GM18519 (cell line): Measurements from ENCODE around the gene ERG28.
"Not testable (repeated sequence)": the region's sequence is repeated elsewhere in the genome, so short reads cannot be mapped to it uniquely, and the experiment has no call there.

ENCODE experiments used
- ATAC-seq: cut with Tn5 transposase; IDR thresholded peaks from one replicate; pipeline ENCODE4 v1.9.1; 2021; ENCODE audit warnings: mild to moderate bottlenecking, moderate library complexity; ENCODE audit not compliant: unreplicated experiment, low FRiP score

Gene ERG28

GRCh38 chr14:75627406-75627805, 33.3 kb downstream of the ERG28 start:
- no peak for ATAC-seq

GRCh38 chr14:75626863-75627262, 33.8 kb downstream of the ERG28 start:
- no peak for ATAC-seq

- ATAC-seq, result no peak
Observed at GRCh38 chr14:75626396-75626795, 34.3 kb downstream of the ERG28 start.

DNA sequence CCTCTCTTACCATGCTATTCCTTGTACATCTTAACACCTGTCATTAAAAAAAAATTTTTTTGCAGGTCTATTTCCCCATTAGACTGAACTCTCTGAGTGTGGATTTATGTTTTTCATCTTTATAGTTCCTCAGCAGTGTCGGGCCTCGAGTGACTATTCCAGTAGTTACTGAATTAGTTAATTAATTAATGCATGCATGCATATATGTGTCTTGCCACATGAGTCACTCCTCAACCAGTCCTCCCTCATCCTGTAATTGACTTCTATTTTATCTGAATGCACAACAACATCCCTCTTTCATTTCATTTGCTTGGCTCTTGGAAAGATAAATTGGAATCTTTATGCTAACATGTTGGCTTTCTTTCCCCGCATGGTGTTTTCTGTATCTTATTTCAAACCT, 35.6 kb downstream of the ERG28 start:
- ATAC-seq, result no peak

DNA sequence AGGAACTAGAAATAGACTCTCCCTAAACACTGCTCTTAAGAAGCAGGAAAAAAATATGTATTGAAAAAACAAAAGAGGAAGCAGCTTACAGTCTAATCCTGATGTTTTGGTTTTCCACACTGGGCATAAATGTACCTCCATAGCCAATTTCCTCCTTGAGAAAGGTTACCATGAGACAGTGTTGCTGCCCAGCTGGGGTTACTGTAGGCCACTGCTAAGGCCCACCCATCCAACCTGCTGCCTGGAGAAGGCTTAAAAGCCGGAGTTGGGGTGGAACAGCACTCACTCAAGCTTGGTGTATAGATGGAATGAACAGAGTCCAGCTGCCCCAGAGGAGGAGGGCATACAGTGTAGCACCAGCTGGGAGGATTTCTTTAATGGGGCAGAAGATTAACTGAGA, 41.1 kb downstream of the ERG28 start:
- ATAC-seq, result no peak

- no peak for ATAC-seq
Observed at GRCh38 chr14:75615200-75615599, 45.5 kb downstream of the ERG28 start.

DNA sequence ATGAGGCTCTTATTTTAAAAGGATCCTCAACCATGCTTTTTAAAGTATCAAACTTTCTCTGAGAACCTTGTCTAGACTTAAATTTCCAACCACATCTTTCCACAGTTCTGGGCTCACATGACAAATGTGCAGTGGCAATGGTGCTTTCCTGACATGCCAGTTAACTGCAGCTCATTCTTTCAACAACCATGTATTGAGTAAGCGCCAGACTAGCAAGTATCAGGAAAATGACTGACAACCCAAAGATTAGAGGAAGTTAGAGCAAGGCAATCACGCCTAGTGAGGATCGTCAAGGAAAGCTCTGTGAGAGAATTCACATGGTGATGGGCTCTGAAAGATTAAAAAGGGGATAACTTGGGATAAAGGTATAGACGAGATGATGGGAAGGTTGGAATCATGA, 46.5 kb downstream of the ERG28 start:
- no peak for ATAC-seq

GRCh38 chr14:75612157-75612556, 48.5 kb downstream of the ERG28 start:
- no peak for ATAC-seq

DNA sequence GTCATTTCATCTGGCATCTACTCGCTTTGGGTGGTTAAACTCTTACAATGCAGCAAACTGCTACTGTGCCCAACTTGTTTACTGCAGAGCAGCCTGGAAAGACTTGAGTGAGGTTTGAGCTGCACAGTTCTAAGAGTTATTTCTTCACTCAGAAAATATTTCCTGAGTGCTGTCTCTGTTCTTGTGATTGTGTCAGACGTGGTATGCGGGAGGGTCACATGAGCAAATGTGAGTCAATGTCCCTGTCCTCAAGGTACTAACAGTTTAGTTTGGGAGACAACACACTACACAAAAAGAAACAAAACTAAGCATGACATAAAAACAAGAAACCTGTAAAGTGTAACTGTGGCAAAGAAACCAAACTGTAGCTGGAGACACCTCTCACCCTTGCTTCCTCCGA, 49.8 kb downstream of the ERG28 start:
- no peak for ATAC-seq

GRCh38 chr14:75609606-75610475, 50.8 kb downstream of the ERG28 start:
- no peak for ATAC-seq

GRCh38 chr14:75609116-75609515, 51.6 kb downstream of the ERG28 start:
- ATAC-seq, result no peak

DNA sequence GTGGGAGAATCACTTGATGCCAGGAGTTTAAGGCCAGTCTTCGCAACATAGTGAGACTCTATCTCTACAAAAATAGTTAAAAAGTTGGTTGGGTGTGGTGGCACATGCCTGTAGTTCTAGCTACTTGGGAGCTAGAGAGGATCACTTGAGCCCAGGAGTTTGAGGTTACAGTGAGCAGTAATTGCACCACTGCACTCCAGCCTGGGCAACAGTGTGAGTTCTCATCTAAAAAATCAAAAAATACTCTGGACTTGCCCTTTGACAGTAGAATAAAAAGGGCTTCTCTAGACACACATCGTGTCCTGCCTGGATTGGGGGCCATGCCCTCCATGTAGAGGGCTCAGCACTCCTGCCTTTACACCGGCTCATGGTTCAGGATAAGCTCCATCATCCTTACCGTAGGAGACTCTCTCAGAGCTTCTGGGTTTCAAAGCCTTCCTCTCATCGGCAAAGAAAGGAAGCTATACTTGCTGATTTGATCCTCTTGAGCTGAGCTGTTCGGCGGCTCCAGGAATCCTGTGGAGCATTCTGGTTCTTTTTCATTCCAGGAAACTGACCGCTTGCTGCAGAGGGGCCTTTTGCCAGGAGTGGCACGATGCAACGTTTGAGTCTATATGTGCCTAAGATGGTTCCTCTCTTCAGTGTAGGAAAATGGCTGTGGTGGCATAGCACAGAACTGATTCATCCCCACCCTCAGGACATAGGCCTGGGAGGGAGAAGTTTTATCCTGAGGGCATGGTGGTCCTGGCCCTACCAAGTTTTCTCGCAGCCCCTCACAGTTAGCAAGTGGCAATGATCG, 52.6 kb downstream of the ERG28 start:
- no peak for ATAC-seq

DNA sequence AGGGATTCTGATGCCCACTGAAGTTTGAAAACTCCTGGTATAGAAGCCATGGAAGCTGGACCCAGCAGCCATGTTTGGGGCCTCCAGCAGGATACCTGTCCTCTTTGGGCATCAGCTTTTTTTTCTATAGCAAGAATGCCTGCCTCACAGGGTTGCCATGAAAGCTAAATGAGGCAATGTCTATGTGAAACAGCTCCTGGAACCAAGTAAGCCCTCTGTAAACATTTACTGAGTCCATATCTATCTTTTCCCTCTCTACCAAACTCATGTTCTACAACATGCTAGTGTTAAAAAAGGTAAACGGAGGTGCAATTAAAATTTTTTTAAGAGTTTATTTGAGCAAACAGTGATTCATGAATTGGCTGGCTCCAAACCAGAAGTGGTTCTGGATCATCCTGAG, 53.6 kb downstream of the ERG28 start:
- no peak for ATAC-seq

DNA sequence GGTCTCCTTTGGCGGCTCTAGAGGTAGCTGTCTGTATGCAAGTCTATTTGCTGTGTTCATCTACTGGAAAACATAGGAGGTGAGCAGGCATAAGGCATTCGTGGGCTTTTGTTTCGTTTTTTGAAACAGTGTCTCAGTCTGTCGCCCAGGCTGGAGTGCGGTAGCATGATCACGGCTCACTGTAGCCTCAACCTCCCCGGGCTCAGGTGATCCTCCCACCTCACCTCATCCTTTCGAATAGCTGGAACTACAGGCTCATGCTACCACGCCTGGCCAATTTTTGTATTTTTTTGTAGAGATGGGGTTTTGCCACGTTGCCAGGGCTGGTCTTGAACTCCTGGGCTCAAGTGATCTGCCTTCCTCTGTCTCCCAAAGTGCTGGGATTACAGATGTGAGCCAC, 54.8 kb downstream of the ERG28 start:
- ATAC-seq, result no peak

DNA sequence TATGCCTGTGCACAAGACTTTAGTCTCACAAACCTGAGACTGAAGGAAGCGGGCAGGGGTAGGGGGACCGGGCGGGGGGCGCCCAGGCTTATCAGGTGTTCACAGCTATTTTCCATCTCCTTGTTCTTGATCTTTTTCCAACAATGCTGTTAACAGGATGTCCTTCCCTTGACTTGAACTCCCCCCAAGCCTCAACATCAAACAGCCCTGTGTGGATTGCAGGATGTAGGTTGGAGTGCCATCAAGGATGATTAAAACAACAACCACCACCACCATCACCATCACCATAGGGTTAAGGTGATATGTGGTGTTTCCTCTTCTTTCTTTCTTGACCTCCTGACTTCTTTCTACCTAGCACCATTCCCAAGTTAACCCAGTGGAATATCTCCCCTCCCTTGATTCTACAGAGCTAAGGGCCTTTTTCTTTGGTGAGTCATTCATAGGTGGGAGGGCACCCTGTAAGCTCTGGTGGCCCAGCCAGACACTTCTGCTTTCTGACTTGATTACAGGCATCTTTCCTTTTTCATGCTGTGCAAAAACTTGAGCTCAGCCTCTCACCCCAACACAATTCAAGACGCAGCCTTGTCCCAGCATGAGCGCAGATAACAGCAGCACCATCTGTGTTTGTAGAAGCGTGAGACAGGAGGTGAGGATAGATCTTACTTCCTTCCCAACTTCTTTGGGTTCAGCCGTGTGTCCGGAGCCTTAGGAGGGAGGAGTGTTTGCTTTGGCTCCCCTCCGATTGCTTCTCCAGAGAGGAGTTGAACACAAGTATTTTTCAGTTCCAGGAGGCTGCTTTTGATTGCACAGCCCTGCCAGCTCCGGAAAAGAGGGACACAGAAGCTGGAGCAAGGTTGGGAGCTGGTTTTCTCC, 55.5 kb downstream of the ERG28 start:
- no peak for ATAC-seq

DNA sequence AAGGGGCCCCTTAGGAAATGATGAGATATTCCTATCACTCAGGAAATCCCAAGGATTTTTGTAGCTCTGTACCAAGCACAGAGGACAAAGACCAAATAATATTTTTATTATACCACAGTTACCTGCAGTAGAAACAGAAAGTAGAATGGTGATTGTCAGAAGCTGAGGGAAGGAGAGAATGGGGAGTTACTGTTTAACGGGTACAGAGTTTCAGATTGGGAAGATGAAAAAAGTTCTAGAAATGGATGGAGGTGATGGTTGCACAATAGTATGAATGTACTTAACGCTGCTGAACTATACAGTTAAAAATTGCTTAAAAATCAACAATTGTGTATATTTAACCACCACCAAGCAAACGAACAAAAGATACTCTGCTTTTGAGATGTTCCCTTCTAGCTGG, 58.2 kb downstream of the ERG28 start:
- ATAC-seq, result no peak

DNA sequence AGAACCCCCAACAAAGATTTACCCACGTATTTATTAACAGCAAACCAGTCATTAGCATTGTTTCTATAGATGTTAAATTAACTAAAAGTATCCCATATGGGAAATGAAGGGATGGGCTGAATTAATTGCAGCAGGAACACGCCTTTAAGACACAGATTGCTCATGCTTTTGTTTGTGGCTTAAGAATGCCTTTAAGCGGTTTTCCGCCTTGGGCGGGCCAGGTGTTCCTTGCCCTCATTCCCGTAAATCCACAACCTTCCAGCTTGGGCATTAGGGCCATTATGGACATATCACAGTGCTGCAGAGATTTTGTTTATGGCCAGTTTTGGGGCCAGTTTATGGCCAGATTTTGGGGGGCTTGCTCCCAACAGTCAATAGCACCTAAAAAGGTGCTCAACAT, 59.6 kb downstream of the ERG28 start:
- ATAC-seq, result not testable (repeated sequence)

- ATAC-seq, result not testable (repeated sequence)
Observed at GRCh38 chr14:75600100-75600499, 60.6 kb downstream of the ERG28 start.
